DND-41 (cell line): Measurements from ENCODE around the gene KIRREL2.

Experiments used
- ATAC-seq: fragments of 200-7000 bp; cut with Tn5 transposase; 3 replicates; pipeline ENCODE4 v1.9.1; 2021; ENCODE audit warnings: low read depth; ENCODE audit not compliant: insufficient read depth
- DNase-seq: peaks from one replicate; pipeline ENCODE4 v3.0.0-alpha.2; 2020
- H2AFZ ChIP-seq: 2 replicates; pipeline ENCODE4 v1.6.0; 2012; ENCODE audit warnings: low read depth, low read length
- H3K27ac ChIP-seq: 2 replicates; pipeline ENCODE4 v1.5.1; 2012; ENCODE audit warnings: low read length, inconsistent platforms
- H3K27me3 ChIP-seq: fragments of 200-600 bp; sonication (generic); 2 replicates; pipeline ENCODE4 v1.6.0; 2012; ENCODE audit warnings: low read length, mild to moderate bottlenecking, inconsistent platforms; ENCODE audit not compliant: insufficient read depth, poor library complexity
- H3K36me3 ChIP-seq: 2 replicates; pipeline ENCODE4 v1.5.1; 2012; ENCODE audit warnings: low read length, inconsistent platforms; ENCODE audit not compliant: insufficient read depth
- H3K4me1 ChIP-seq: 2 replicates; pipeline ENCODE4 v1.5.1; 2012; ENCODE audit warnings: mild to moderate bottlenecking, low read length; ENCODE audit not compliant: insufficient read depth
- H3K4me2 ChIP-seq: 2 replicates; pipeline ENCODE4 v1.6.0; 2012; ENCODE audit warnings: mild to moderate bottlenecking, moderate library complexity, low read length, inconsistent platforms; ENCODE audit not compliant: insufficient read depth
- H3K4me3 ChIP-seq, 2 experiments: fragments of 200-600 bp in 1 of 2; shearing (Covaris generic) in 1 of 2; 2 replicates each; pipeline ENCODE4 v1.5.1; 2012 to 2016; ENCODE audit warnings: inconsistent platforms in 2 of 2, low read length in 2 of 2, mild to moderate bottlenecking in 2 of 2, low read depth in 1 of 2, moderate library complexity in 1 of 2
- H3K79me2 ChIP-seq: 2 replicates; pipeline ENCODE4 v1.6.0; 2012; ENCODE audit warnings: low read length, inconsistent platforms; ENCODE audit not compliant: insufficient read depth
- H3K9ac ChIP-seq: 2 replicates; pipeline ENCODE4 v1.6.0; 2012; ENCODE audit warnings: low read depth, mild to moderate bottlenecking, inconsistent platforms, low read length, moderate library complexity
- H3K9me3 ChIP-seq: 2 replicates; pipeline ENCODE4 v1.5.1; 2012; ENCODE audit warnings: low read length, moderate library complexity, mild to moderate bottlenecking, inconsistent platforms; ENCODE audit not compliant: insufficient read depth, severe bottlenecking
- H4K20me1 ChIP-seq: 2 replicates; pipeline ENCODE4 v1.6.0; 2012; ENCODE audit warnings: low read length; ENCODE audit not compliant: insufficient read depth
- CTCF ChIP-seq: IDR thresholded peaks from 2 replicates; pipeline ENCODE4 v1.5.1; 2012; ENCODE audit warnings: borderline replicate concordance, low read length, moderate library complexity, mild to moderate bottlenecking; ENCODE audit not compliant: poor library complexity, severe bottlenecking; ENCODE audit errors: extremely low read depth
- EZH2 ChIP-seq: IDR thresholded peaks from 3 replicates; pipeline ENCODE4 v1.6.1; 2012; ENCODE audit warnings: borderline replicate concordance, low read depth, mild to moderate bottlenecking, moderate library complexity, low read length, inconsistent platforms; ENCODE audit not compliant: severe bottlenecking

The KIRREL2 gene

GRCh38 chr19:35812220-35813042 is 44.3 kb upstream of the KIRREL2 start, which contains the start of gene PRODH2:
Gene PRODH2, minus strand, starts transcription at chr19:35812845. Its CDS starts 40 bp downstream, at chr19:35812805.
- DNase-seq (no peak), ATAC-seq (no peak)
- no peak within 1 kb of the TSS for H3K4me3 ChIP-seq
- TF ChIP-seq CTCF (no peak), EZH2 (no peak)
- H3K4me1 ChIP-seq, result no peaks in the 10 kb centered on the region
- no peaks in the 10 kb centered on the region for H4K20me1 ChIP-seq
- no peak within 1 kb of the TSS for H2AFZ ChIP-seq
- no peak within 1 kb of the TSS for H3K27ac ChIP-seq
- H3K9me3 ChIP-seq, result no peaks in the 10 kb centered on the region
- H3K4me2 ChIP-seq, result no peak within 1 kb of the TSS
- H3K27me3 ChIP-seq, result no peaks in the 10 kb centered on the region
- no peaks in the 10 kb centered on the region for H3K36me3 ChIP-seq
- no peaks in the 10 kb centered on the region for H3K79me2 ChIP-seq
- H3K9ac ChIP-seq, result no peak within 1 kb of the TSS

- no peaks in the 10 kb centered on the region for H3K27me3 ChIP-seq
- DNase-seq (no peak), ATAC-seq (no peak)
- H4K20me1 ChIP-seq, result no peaks in the 10 kb centered on the region
- H3K36me3 ChIP-seq, result no peaks in the 10 kb centered on the region
- no peak overlapping the region for H3K4me3 ChIP-seq
- no peaks in the 10 kb centered on the region for H3K79me2 ChIP-seq
- no peak overlapping the region for H2AFZ ChIP-seq
- H3K9ac ChIP-seq, result no peak overlapping the region
- no peaks in the 10 kb centered on the region for H3K4me1 ChIP-seq
- no peak overlapping the region for H3K4me2 ChIP-seq
- no peaks in the 10 kb centered on the region for H3K9me3 ChIP-seq
- no peak overlapping the region for H3K27ac ChIP-seq
- TF ChIP-seq EZH2 (no peak), CTCF (no peak)
These were observed 43.4 kb upstream of the KIRREL2 start for GRCh38 chr19:35813043-35813890.

- Histone ChIP-seq H3K9ac (no peak overlapping the region), H3K27me3 (peaks cover 5% of the 10 kb centered on the region), H2AFZ (no peak overlapping the region), H3K4me1 (no peaks in the 10 kb centered on the region), H3K79me2 (no peaks in the 10 kb centered on the region), H3K27ac (no peak overlapping the region), H3K9me3 (no peaks in the 10 kb centered on the region), H3K4me2 (no peak overlapping the region), H3K36me3 (no peaks in the 10 kb centered on the region), H3K4me3 (no peak overlapping the region), H4K20me1 (no peaks in the 10 kb centered on the region)
- ATAC-seq (no peak), DNase-seq (no peak)
- TF ChIP-seq CTCF (no peak), EZH2 (no peak)
These were observed 40.4 kb upstream of the KIRREL2 start for GRCh38 chr19:35816262-35816661.
